Spleen (tissue), 7 donors: ENCODE results near the gene DNAJC25.

Experiments
- POLR2A ChIP-seq, 3 donors: fragments of 450-650 bp; IDR thresholded peaks; one replicate each; pipeline ENCODE4 v1.5.1; 2017; ENCODE audit warnings: antibody characterized with exemption in 3 of 3, mild to moderate bottlenecking in 1 of 3
- TF ChIP-seq, protein P1 (sequence below), 11 experiments: fragments of 200-600 bp in 7 of 11; fragments of 450-650 bp in 4 of 11; sonication (generic) in 4 of 11; IDR thresholded peaks in 8 of 11; conservative IDR thresholded peaks in 3 of 11; 1 replicate in 7 of 11; 2 replicates in 4 of 11; pipeline versions ENCODE4 v1.4.0 to v1.8.0; 2016 to 2021; ENCODE audit warnings: antibody characterized with exemption in 11 of 11, inconsistent platforms in 4 of 11, mild to moderate bottlenecking in 1 of 11
- donor health status: DM: no; HTN: no; CAD: no; lungs with moderate emphysema.
- donor health status: DM: no; HTN: no; CAD: no.
- donor health status: DM: no; HTN: no; CAD: no.

DNA sequence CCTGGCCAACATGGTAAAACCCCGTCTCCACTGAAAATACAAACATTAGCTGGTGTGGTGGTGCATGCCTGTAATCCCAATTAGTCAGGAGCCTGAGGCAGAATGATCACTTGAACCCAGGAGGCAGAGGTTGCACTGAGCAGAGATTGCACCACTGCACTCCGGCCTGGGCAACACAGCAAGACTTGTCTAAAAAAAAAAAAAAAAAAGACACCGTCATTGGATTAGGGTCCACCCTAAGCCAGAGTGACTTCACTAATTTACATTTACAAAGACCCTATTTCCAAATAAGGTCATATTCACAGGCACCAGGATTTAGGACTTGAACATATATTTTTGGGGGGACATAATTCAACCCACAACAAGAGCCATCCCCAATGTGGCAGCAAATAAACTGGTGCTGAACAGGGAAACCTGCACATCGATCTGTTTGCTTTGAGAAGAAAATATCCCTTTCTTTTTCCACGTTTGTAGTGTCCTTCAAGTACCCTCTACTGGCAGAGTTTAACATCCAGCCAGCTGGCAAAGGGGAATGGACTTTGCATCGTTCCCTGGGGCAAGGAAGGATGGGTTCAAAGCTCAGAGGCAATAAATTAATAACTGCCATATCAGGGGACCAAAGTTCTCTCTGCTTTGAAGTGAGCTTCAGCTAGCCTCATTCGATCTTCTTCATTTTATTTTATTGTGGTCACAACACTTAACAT is 3.7 kb upstream of the DNAJC25 start:
- TF ChIP-seq, protein P1, sequence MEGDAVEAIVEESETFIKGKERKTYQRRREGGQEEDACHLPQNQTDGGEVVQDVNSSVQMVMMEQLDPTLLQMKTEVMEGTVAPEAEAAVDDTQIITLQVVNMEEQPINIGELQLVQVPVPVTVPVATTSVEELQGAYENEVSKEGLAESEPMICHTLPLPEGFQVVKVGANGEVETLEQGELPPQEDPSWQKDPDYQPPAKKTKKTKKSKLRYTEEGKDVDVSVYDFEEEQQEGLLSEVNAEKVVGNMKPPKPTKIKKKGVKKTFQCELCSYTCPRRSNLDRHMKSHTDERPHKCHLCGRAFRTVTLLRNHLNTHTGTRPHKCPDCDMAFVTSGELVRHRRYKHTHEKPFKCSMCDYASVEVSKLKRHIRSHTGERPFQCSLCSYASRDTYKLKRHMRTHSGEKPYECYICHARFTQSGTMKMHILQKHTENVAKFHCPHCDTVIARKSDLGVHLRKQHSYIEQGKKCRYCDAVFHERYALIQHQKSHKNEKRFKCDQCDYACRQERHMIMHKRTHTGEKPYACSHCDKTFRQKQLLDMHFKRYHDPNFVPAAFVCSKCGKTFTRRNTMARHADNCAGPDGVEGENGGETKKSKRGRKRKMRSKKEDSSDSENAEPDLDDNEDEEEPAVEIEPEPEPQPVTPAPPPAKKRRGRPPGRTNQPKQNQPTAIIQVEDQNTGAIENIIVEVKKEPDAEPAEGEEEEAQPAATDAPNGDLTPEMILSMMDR (IDR thresholded peaks at IDR 0.05 in 8 of 11, conservative IDR thresholded peaks at IDR 0.05 in 3 of 11), result no peak
- TF ChIP-seq POLR2A (IDR thresholded peaks at IDR 0.05), result no peak
